Thyroid gland (tissue), 4 donors: Measurements from ENCODE around the gene ZSCAN22.

ENCODE experiments used
- CTCF ChIP-seq, 6 experiments: fragments of 200-600 bp in 3 of 6; fragments of 450-650 bp in 3 of 6; sonication (generic) in 3 of 6; IDR thresholded peaks; one replicate each; pipeline ENCODE4 v1.5.1; 2016 to 2019; ENCODE audit warnings: antibody characterized with exemption in 6 of 6, mild to moderate bottlenecking in 2 of 6, inconsistent platforms in 1 of 6, moderate library complexity in 1 of 6
- POLR2A ChIP-seq, 2 donors: fragments of 450-650 bp; IDR thresholded peaks; one replicate each; pipeline ENCODE4 v1.6.1; 2017; ENCODE audit warnings: antibody characterized with exemption in 2 of 2, mild to moderate bottlenecking in 2 of 2, moderate library complexity in 1 of 2

GRCh38 chr19:58349590-58349989, 22.8 kb downstream of the ZSCAN22 start:
- TF ChIP-seq CTCF (IDR thresholded peaks at IDR 0.05) = no peak
- no peak for TF ChIP-seq POLR2A (IDR thresholded peaks at IDR 0.05)
